Activated naive CD8-positive, alpha-beta T cell treated with anti-CD3 and anti-CD28 coated beads, Interleukin-2, amount 50 U/mL, for 16 hours (primary cell): Measurements from ENCODE around the gene OR13C5.
"Not testable (repeated sequence)": the region's sequence is repeated elsewhere in the genome, so short reads cannot be mapped to it uniquely, and the experiment has no call there.

ENCODE experiments used
- DNase-seq: peaks from one replicate; pipeline ENCODE4 v3.0.0-alpha.2; 2020; ENCODE audit warnings: low read depth, low spot score

Gene OR13C5

GRCh38 chr9:104599313-104599712 lies at the start of gene OR13C5:
TSS of gene OR13C5 (minus strand) at chr9:104599413. CDS start at chr9:104599413, 0 bp downstream.
- DNase-seq = not testable (repeated sequence)

GRCh38 chr9:104635456-104635855 lies 36.2 kb upstream of the OR13C5 start:
- DNase-seq = no peak

GRCh38 chr9:104633976-104634520 lies 34.8 kb upstream of the OR13C5 start:
- no peak for DNase-seq

GRCh38 chr9:104625964-104626363 lies 26.8 kb upstream of the OR13C5 start:
- not testable (repeated sequence) for DNase-seq

GRCh38 chr9:104618104-104618503 lies 18.9 kb upstream of the OR13C5 start, which contains the start of gene OR13C9:
TSS of gene OR13C9 (minus strand) at chr9:104618204. CDS start at chr9:104618204, 0 bp downstream.
- DNase-seq = no peak

GRCh38 chr9:104617418-104617817 lies 18.2 kb upstream of the OR13C5 start:
- no peak for DNase-seq

- DNase-seq = no peak
These were observed 12.0 kb upstream of the OR13C5 start for GRCh38 chr9:104611213-104611612.

- no peak for DNase-seq
These were observed 9.1 kb upstream of the OR13C5 start for GRCh38 chr9:104608336-104608735.

GRCh38 chr9:104606152-104606551 lies 6.9 kb upstream of the OR13C5 start:
- no peak for DNase-seq

GRCh38 chr9:104605527-104605926 lies 6.3 kb upstream of the OR13C5 start, which contains the start of gene OR13C2:
TSS of gene OR13C2 (minus strand) at chr9:104605627. CDS start at chr9:104605627, 0 bp downstream.
- not testable (repeated sequence) for DNase-seq

- DNase-seq = no peak
These were observed 5.6 kb upstream of the OR13C5 start for GRCh38 chr9:104604801-104605200.

- DNase-seq = not testable (repeated sequence)
These were observed 464 bp downstream of the OR13C5 start for GRCh38 chr9:104598749-104599148.

GRCh38 chr9:104589626-104590025 lies 9.6 kb downstream of the OR13C5 start:
- no peak for DNase-seq

GRCh38 chr9:104586496-104587180 lies 12.6 kb downstream of the OR13C5 start:
- no peak for DNase-seq

GRCh38 chr9:104580562-104580961 lies 18.7 kb downstream of the OR13C5 start:
- no peak for DNase-seq

GRCh38 chr9:104577263-104577662 lies 21.9 kb downstream of the OR13C5 start:
- no peak for DNase-seq

GRCh38 chr9:104575456-104575855 lies 23.8 kb downstream of the OR13C5 start:
- DNase-seq = no peak

- no peak for DNase-seq
These were observed 26.6 kb downstream of the OR13C5 start for GRCh38 chr9:104572612-104573011.

GRCh38 chr9:104568868-104569267 lies 30.3 kb downstream of the OR13C5 start, which contains the start of gene OR13C8:
TSS of gene OR13C8 (plus strand) at chr9:104569168. CDS start at chr9:104569168, 0 bp downstream.
- no peak for DNase-seq

- no peak for DNase-seq
These were observed 34.9 kb downstream of the OR13C5 start for GRCh38 chr9:104564358-104564757.

- DNase-seq = no peak
These were observed 42.2 kb downstream of the OR13C5 start for GRCh38 chr9:104556830-104557634.

GRCh38 chr9:104555521-104555920 lies 43.7 kb downstream of the OR13C5 start:
- DNase-seq = no peak
